Measurements from ENCODE around the gene STAG2.

STAG2 gene

GRCh38 chrX:123993326-123993725, 31.8 kb downstream of the STAG2 start:
- Histone ChIP-seq H3K9me3 (ENCODE audit: control insufficient read depth in 5 of 5, low read length in 5 of 5) (no peaks in the 10 kb centered on the region), H3K9ac (ENCODE audit: low read length in 5 of 5) (no peak overlapping the region), H3K4me1 (ENCODE audit: control insufficient read depth in 5 of 5, insufficient read depth in 5 of 5, low read length in 5 of 5) (peaks cover 0 to 17% (median 14%) of the 10 kb centered on the region in 5 donors), H3K36me3 (ENCODE audit: control insufficient read depth in 5 of 5, insufficient read depth in 5 of 5, low read length in 5 of 5) (no peaks in the 10 kb centered on the region), H3K4me3 (ENCODE audit: low read depth in 1 of 5, low read length in 5 of 5) (no peak overlapping the region), H3K27ac (ENCODE audit: low read depth, low read length) (no peak overlapping the region), H3K27me3 (ENCODE audit: control insufficient read depth in 5 of 5, insufficient read depth in 4 of 5, low read length in 5 of 5) (no peaks in the 10 kb centered on the region)

GRCh38 chrX:123993904-123994635, 32.6 kb downstream of the STAG2 start:
- peaks cover 0 to 17% (median 14%) of the 10 kb centered on the region in 5 donors for H3K4me1 ChIP-seq (ENCODE audit: control insufficient read depth in 5 of 5, insufficient read depth in 5 of 5, low read length in 5 of 5)
- no peaks in the 10 kb centered on the region for H3K9me3 ChIP-seq (ENCODE audit: control insufficient read depth in 5 of 5, low read length in 5 of 5)
- H3K27ac ChIP-seq (ENCODE audit: low read depth, low read length), result no peak overlapping the region

GRCh38 chrX:123994730-123995129, 33.2 kb downstream of the STAG2 start:
- Histone ChIP-seq H3K9me3 (ENCODE audit: control insufficient read depth in 5 of 5, low read length in 5 of 5) (no peaks in the 10 kb centered on the region), H3K36me3 (ENCODE audit: control insufficient read depth in 5 of 5, insufficient read depth in 5 of 5, low read length in 5 of 5) (no peaks in the 10 kb centered on the region), H3K4me3 (ENCODE audit: low read depth in 1 of 5, low read length in 5 of 5) (no peak overlapping the region), H3K27me3 (ENCODE audit: control insufficient read depth in 5 of 5, insufficient read depth in 4 of 5, low read length in 5 of 5) (no peaks in the 10 kb centered on the region), H3K27ac (ENCODE audit: low read depth, low read length) (no peak overlapping the region), H3K9ac (ENCODE audit: low read length in 5 of 5) (no peak overlapping the region), H3K4me1 (ENCODE audit: control insufficient read depth in 5 of 5, insufficient read depth in 5 of 5, low read length in 5 of 5) (peaks cover 0 to 17% (median 14%) of the 10 kb centered on the region in 5 donors)

More at GRCh38 chrX:123993904-123994635, 32.6 kb downstream of the STAG2 start:
- no peaks in the 10 kb centered on the region for H3K36me3 ChIP-seq (ENCODE audit: control insufficient read depth in 5 of 5, insufficient read depth in 5 of 5, low read length in 5 of 5)
- no peak overlapping the region for H3K4me3 ChIP-seq (ENCODE audit: low read depth in 1 of 5, low read length in 5 of 5)
- H3K9ac ChIP-seq (ENCODE audit: low read length in 5 of 5), result no peak overlapping the region
- no peaks in the 10 kb centered on the region for H3K27me3 ChIP-seq (ENCODE audit: control insufficient read depth in 5 of 5, insufficient read depth in 4 of 5, low read length in 5 of 5)

GRCh38 chrX:124001581-124001980, 40.1 kb downstream of the STAG2 start:
- H3K9me3 ChIP-seq (ENCODE audit: control insufficient read depth in 5 of 5, low read length in 5 of 5), result no peaks in the 10 kb centered on the region
- no peaks in the 10 kb centered on the region for H3K4me1 ChIP-seq (ENCODE audit: control insufficient read depth in 5 of 5, insufficient read depth in 5 of 5, low read length in 5 of 5)
- no peak overlapping the region for H3K27ac ChIP-seq (ENCODE audit: low read depth, low read length)
- no peaks in the 10 kb centered on the region for H3K27me3 ChIP-seq (ENCODE audit: control insufficient read depth in 5 of 5, insufficient read depth in 4 of 5, low read length in 5 of 5)
- H3K36me3 ChIP-seq (ENCODE audit: control insufficient read depth in 5 of 5, insufficient read depth in 5 of 5, low read length in 5 of 5), result no peaks in the 10 kb centered on the region
- no peak overlapping the region for H3K4me3 ChIP-seq (ENCODE audit: low read depth in 1 of 5, low read length in 5 of 5)
- no peak overlapping the region for H3K9ac ChIP-seq (ENCODE audit: low read length in 5 of 5)

- Histone ChIP-seq H3K27ac (ENCODE audit: low read depth, low read length) (no peak overlapping the region), H3K4me1 (ENCODE audit: control insufficient read depth in 5 of 5, insufficient read depth in 5 of 5, low read length in 5 of 5) (no peaks in the 10 kb centered on the region), H3K4me3 (ENCODE audit: low read depth in 1 of 5, low read length in 5 of 5) (no peak overlapping the region), H3K9ac (ENCODE audit: low read length in 5 of 5) (no peak overlapping the region), H3K9me3 (ENCODE audit: control insufficient read depth in 5 of 5, low read length in 5 of 5) (no peaks in the 10 kb centered on the region), H3K36me3 (ENCODE audit: control insufficient read depth in 5 of 5, insufficient read depth in 5 of 5, low read length in 5 of 5) (no peaks in the 10 kb centered on the region), H3K27me3 (ENCODE audit: control insufficient read depth in 5 of 5, insufficient read depth in 4 of 5, low read length in 5 of 5) (no peaks in the 10 kb centered on the region)
Measured at GRCh38 chrX:124005228-124005627, 43.7 kb downstream of the STAG2 start.

- Histone ChIP-seq H3K9ac (ENCODE audit: low read length in 5 of 5) (no peak overlapping the region), H3K4me1 (ENCODE audit: control insufficient read depth in 5 of 5, insufficient read depth in 5 of 5, low read length in 5 of 5) (peaks cover 0 to 3% (median 0%) of the 10 kb centered on the region in 5 donors), H3K4me3 (ENCODE audit: low read depth in 1 of 5, low read length in 5 of 5) (no peak overlapping the region), H3K27me3 (ENCODE audit: control insufficient read depth in 5 of 5, insufficient read depth in 4 of 5, low read length in 5 of 5) (no peaks in the 10 kb centered on the region), H3K27ac (ENCODE audit: low read depth, low read length) (no peak overlapping the region), H3K36me3 (ENCODE audit: control insufficient read depth in 5 of 5, insufficient read depth in 5 of 5, low read length in 5 of 5) (no peaks in the 10 kb centered on the region), H3K9me3 (ENCODE audit: control insufficient read depth in 5 of 5, low read length in 5 of 5) (peaks cover 0 to 2% (median 0%) of the 10 kb centered on the region in 5 donors)
Measured at GRCh38 chrX:124010157-124010556, 48.7 kb downstream of the STAG2 start.

- peaks cover 0 to 2% (median 0%) of the 10 kb centered on the region in 5 donors for H3K9me3 ChIP-seq (ENCODE audit: control insufficient read depth in 5 of 5, low read length in 5 of 5)
- no peaks in the 10 kb centered on the region for H3K36me3 ChIP-seq (ENCODE audit: control insufficient read depth in 5 of 5, insufficient read depth in 5 of 5, low read length in 5 of 5)
- H3K27ac ChIP-seq (ENCODE audit: low read depth, low read length), result no peak overlapping the region
- H3K4me3 ChIP-seq (ENCODE audit: low read depth in 1 of 5, low read length in 5 of 5), result no peak overlapping the region
- no peaks in the 10 kb centered on the region for H3K27me3 ChIP-seq (ENCODE audit: control insufficient read depth in 5 of 5, insufficient read depth in 4 of 5, low read length in 5 of 5)
- H3K9ac ChIP-seq (ENCODE audit: low read length in 5 of 5), result no peak overlapping the region
- H3K4me1 ChIP-seq (ENCODE audit: control insufficient read depth in 5 of 5, insufficient read depth in 5 of 5, low read length in 5 of 5), result peaks cover 0 to 3% (median 0%) of the 10 kb centered on the region in 5 donors
Measured at GRCh38 chrX:124010566-124010965, 49.1 kb downstream of the STAG2 start.

- Histone ChIP-seq H3K4me1 (ENCODE audit: control insufficient read depth in 5 of 5, insufficient read depth in 5 of 5, low read length in 5 of 5) (peaks cover 0 to 3% (median 0%) of the 10 kb centered on the region in 5 donors), H3K9ac (ENCODE audit: low read length in 5 of 5) (no peak overlapping the region)
Measured at GRCh38 chrX:124015721-124016120, 54.2 kb downstream of the STAG2 start.

GRCh38 chrX:124016825-124017224, 55.3 kb downstream of the STAG2 start:
- H3K9me3 ChIP-seq (ENCODE audit: control insufficient read depth in 5 of 5, low read length in 5 of 5), result no peaks in the 10 kb centered on the region
- H3K4me1 ChIP-seq (ENCODE audit: control insufficient read depth in 5 of 5, insufficient read depth in 5 of 5, low read length in 5 of 5), result peaks cover 0 to 3% (median 0%) of the 10 kb centered on the region in 5 donors
- H3K27ac ChIP-seq (ENCODE audit: low read depth, low read length), result no peak overlapping the region

More at GRCh38 chrX:124015721-124016120, 54.2 kb downstream of the STAG2 start:
- Histone ChIP-seq H3K27ac (ENCODE audit: low read depth, low read length) (no peak overlapping the region), H3K27me3 (ENCODE audit: control insufficient read depth in 5 of 5, insufficient read depth in 4 of 5, low read length in 5 of 5) (no peaks in the 10 kb centered on the region), H3K36me3 (ENCODE audit: control insufficient read depth in 5 of 5, insufficient read depth in 5 of 5, low read length in 5 of 5) (no peaks in the 10 kb centered on the region), H3K9me3 (ENCODE audit: control insufficient read depth in 5 of 5, low read length in 5 of 5) (peaks cover 0 to 2% (median 0%) of the 10 kb centered on the region in 5 donors), H3K4me3 (ENCODE audit: low read depth in 1 of 5, low read length in 5 of 5) (no peak overlapping the region)

GRCh38 chrX:124018023-124018422, 56.5 kb downstream of the STAG2 start:
- no peaks in the 10 kb centered on the region for H3K9me3 ChIP-seq (ENCODE audit: control insufficient read depth in 5 of 5, low read length in 5 of 5)
- H3K9ac ChIP-seq (ENCODE audit: low read length in 5 of 5), result no peak overlapping the region
- no peaks in the 10 kb centered on the region for H3K27me3 ChIP-seq (ENCODE audit: control insufficient read depth in 5 of 5, insufficient read depth in 4 of 5, low read length in 5 of 5)
- no peak overlapping the region for H3K4me3 ChIP-seq (ENCODE audit: low read depth in 1 of 5, low read length in 5 of 5)
- no peak overlapping the region for H3K27ac ChIP-seq (ENCODE audit: low read depth, low read length)
- H3K4me1 ChIP-seq (ENCODE audit: control insufficient read depth in 5 of 5, insufficient read depth in 5 of 5, low read length in 5 of 5), result peaks cover 0 to 3% (median 0%) of the 10 kb centered on the region in 5 donors
- no peaks in the 10 kb centered on the region for H3K36me3 ChIP-seq (ENCODE audit: control insufficient read depth in 5 of 5, insufficient read depth in 5 of 5, low read length in 5 of 5)

More at GRCh38 chrX:124016825-124017224, 55.3 kb downstream of the STAG2 start:
- no peak overlapping the region for H3K9ac ChIP-seq (ENCODE audit: low read length in 5 of 5)
- H3K4me3 ChIP-seq (ENCODE audit: low read depth in 1 of 5, low read length in 5 of 5), result no peak overlapping the region
- no peaks in the 10 kb centered on the region for H3K36me3 ChIP-seq (ENCODE audit: control insufficient read depth in 5 of 5, insufficient read depth in 5 of 5, low read length in 5 of 5)
- H3K27me3 ChIP-seq (ENCODE audit: control insufficient read depth in 5 of 5, insufficient read depth in 4 of 5, low read length in 5 of 5), result no peaks in the 10 kb centered on the region
